ENCODE data around the gene SYNPR.

The SYNPR gene

GRCh38 chr3:63508771-63509170, 230.7 kb downstream of the SYNPR start:
- Histone ChIP-seq H3K27me3 (ENCODE audit: control insufficient read depth, insufficient read depth, low read length) (no peaks in the 10 kb centered on the region), H3K36me3 (ENCODE audit: control insufficient read depth, insufficient read depth, low read length) (no peaks in the 10 kb centered on the region), H3K4me1 (no peaks in the 10 kb centered on the region), H3K4me3 (ENCODE audit: low read depth, low read length) (no peak overlapping the region), H3K27ac (no peak overlapping the region), H3K9ac (no peak overlapping the region), H3K9me3 (ENCODE audit: control insufficient read depth, low read length) (no peaks in the 10 kb centered on the region), H3K79me2 (no peaks in the 10 kb centered on the region), H2AFZ (no peak overlapping the region), H3K4me2 (ENCODE audit: low read length) (no peak overlapping the region)
- no peak for TF ChIP-seq CTCF (IDR thresholded peaks at IDR 0.05)

- Histone ChIP-seq H3K4me2 (ENCODE audit: low read length) (no peak overlapping the region), H3K9me3 (ENCODE audit: control insufficient read depth, low read length) (no peaks in the 10 kb centered on the region), H3K36me3 (ENCODE audit: control insufficient read depth, insufficient read depth, low read length) (no peaks in the 10 kb centered on the region), H2AFZ (no peak overlapping the region), H3K4me1 (no peaks in the 10 kb centered on the region), H3K9ac (no peak overlapping the region), H3K79me2 (no peaks in the 10 kb centered on the region), H3K27me3 (ENCODE audit: control insufficient read depth, insufficient read depth, low read length) (no peaks in the 10 kb centered on the region), H3K4me3 (ENCODE audit: low read depth, low read length) (no peak overlapping the region), H3K27ac (no peak overlapping the region)
- no peak for TF ChIP-seq CTCF (IDR thresholded peaks at IDR 0.05)
Observed at GRCh38 chr3:63513791-63514190, 235.7 kb downstream of the SYNPR start.

- Histone ChIP-seq H3K9ac (no peak overlapping the region), H3K79me2 (no peaks in the 10 kb centered on the region), H3K4me1 (no peaks in the 10 kb centered on the region), H3K27me3 (ENCODE audit: control insufficient read depth, insufficient read depth, low read length) (no peaks in the 10 kb centered on the region), H3K9me3 (ENCODE audit: control insufficient read depth, low read length) (no peaks in the 10 kb centered on the region), H3K4me3 (ENCODE audit: low read depth, low read length) (no peak overlapping the region), H3K4me2 (ENCODE audit: low read length) (no peak overlapping the region), H3K27ac (no peak overlapping the region), H3K36me3 (ENCODE audit: control insufficient read depth, insufficient read depth, low read length) (no peaks in the 10 kb centered on the region), H2AFZ (no peak overlapping the region)
- no peak for TF ChIP-seq CTCF (IDR thresholded peaks at IDR 0.05)
Observed at GRCh38 chr3:63514678-63515077, 236.6 kb downstream of the SYNPR start.

GRCh38 chr3:63519426-63519825, 241.3 kb downstream of the SYNPR start:
- no peaks in the 10 kb centered on the region for H3K9me3 ChIP-seq (ENCODE audit: control insufficient read depth, low read length)
- H3K79me2 ChIP-seq, result no peaks in the 10 kb centered on the region
- no peak for TF ChIP-seq CTCF (IDR thresholded peaks at IDR 0.05)
- no peak overlapping the region for H3K4me2 ChIP-seq (ENCODE audit: low read length)
- no peak overlapping the region for H3K27ac ChIP-seq
- H3K4me3 ChIP-seq (ENCODE audit: low read depth, low read length), result no peak overlapping the region
- H3K27me3 ChIP-seq (ENCODE audit: control insufficient read depth, insufficient read depth, low read length), result no peaks in the 10 kb centered on the region
- no peak overlapping the region for H2AFZ ChIP-seq
- H3K4me1 ChIP-seq, result no peaks in the 10 kb centered on the region
- no peaks in the 10 kb centered on the region for H3K36me3 ChIP-seq (ENCODE audit: control insufficient read depth, insufficient read depth, low read length)
- no peak overlapping the region for H3K9ac ChIP-seq

- H3K4me3 ChIP-seq (ENCODE audit: low read depth, low read length), result no peak overlapping the region
- TF ChIP-seq CTCF (IDR thresholded peaks at IDR 0.05), result no peak
Observed at GRCh38 chr3:63521657-63522056, 243.5 kb downstream of the SYNPR start.

More at GRCh38 chr3:63521657-63522056, 243.5 kb downstream of the SYNPR start:
- Histone ChIP-seq H3K4me1 (no peaks in the 10 kb centered on the region), H3K27me3 (ENCODE audit: control insufficient read depth, insufficient read depth, low read length) (no peaks in the 10 kb centered on the region), H3K4me2 (ENCODE audit: low read length) (no peak overlapping the region), H2AFZ (no peak overlapping the region), H3K9me3 (ENCODE audit: control insufficient read depth, low read length) (no peaks in the 10 kb centered on the region), H3K79me2 (no peaks in the 10 kb centered on the region), H3K27ac (no peak overlapping the region), H3K36me3 (ENCODE audit: control insufficient read depth, insufficient read depth, low read length) (no peaks in the 10 kb centered on the region), H3K9ac (no peak overlapping the region)
